WTC11 (cell line): ENCODE measurements around the gene PGLYRP2. TPM values are rescaled to one million over a fixed set of nuclear protein-coding genes. Genes with fewer than 3 reads are reported as not detected.

Experiments
- ATAC-seq: fragments of 200-7000 bp; cut with Tn5 transposase; 2 replicates; pipeline ENCODE4 v1.10.0; 2021; ENCODE audit warnings: mild to moderate bottlenecking, moderate library complexity
- CTCF ChIA-PET: fragments of 300-600 bp; sonication (Branson Sonifier 250); formaldehyde crosslinking; loops from one replicate; lab custom pipeline; 2021; ENCODE audit warnings: antibody characterized with exemption; lab: Charles Lee
- POLR2A ChIA-PET: fragments of 350-600 bp; sonication (Branson Sonifier 250); formaldehyde crosslinking; loops from one replicate; lab custom pipeline; 2021; ENCODE audit warnings: antibody characterized with exemption; lab: Charles Lee
- DNase-seq: peaks from one replicate; pipeline ENCODE4 v3.0.0; 2021; ENCODE audit warnings: low spot score
- H3K27ac Mint-ChIP-seq: 2 replicates; pipeline ENCODE4 v1.8.0; 2021; ENCODE audit warnings: mixed read lengths
- H3K27me3 Mint-ChIP-seq: 2 replicates; pipeline ENCODE4 v1.8.0; 2021; ENCODE audit warnings: low read depth, mild to moderate bottlenecking, moderate library complexity, mixed read lengths
- H3K36me3 Mint-ChIP-seq: 2 replicates; pipeline ENCODE4 v1.8.0; 2021; ENCODE audit warnings: mixed read lengths
- H3K4me1 Mint-ChIP-seq: 2 replicates; pipeline ENCODE4 v1.8.0; 2022; ENCODE audit warnings: mixed read lengths
- H3K4me3 Mint-ChIP-seq: 2 replicates; pipeline ENCODE4 v1.8.0; 2021; ENCODE audit warnings: mild to moderate bottlenecking, moderate library complexity, mixed read lengths
- H3K9me3 Mint-ChIP-seq: 2 replicates; pipeline ENCODE4 v1.8.0; 2021; ENCODE audit warnings: mixed read lengths
- AR ChIP-seq: fragments of 250-450 bp; sonication (Bioruptor Pico); IDR thresholded peaks from 2 replicates; pipeline ENCODE4 v1.9.0; 2021; ENCODE audit warnings: mild to moderate bottlenecking
- CTCF ChIP-seq: fragments of 200-600 bp; IDR thresholded peaks from 2 replicates; pipeline ENCODE4 v1.8.0; 2022; ENCODE audit warnings: antibody characterized with exemption
- E2F5 ChIP-seq: sonication (generic); formaldehyde crosslinking; IDR thresholded peaks from 2 replicates; pipeline ENCODE4 v1.8.1; 2022; ENCODE audit warnings: mild to moderate bottlenecking, moderate library complexity, missing genetic modification reagents
- EMX1 ChIP-seq: fragments of 250-450 bp; sonication (Bioruptor Pico); IDR thresholded peaks from 2 replicates; pipeline ENCODE4 v1.8.0; 2021; ENCODE audit warnings: mild to moderate bottlenecking
- ETV6 ChIP-seq: sonication (generic); formaldehyde crosslinking; IDR thresholded peaks from 2 replicates; pipeline ENCODE4 v1.8.1; 2022; ENCODE audit warnings: mild to moderate bottlenecking, missing genetic modification reagents
- FOXK1 ChIP-seq: sonication (generic); formaldehyde crosslinking; IDR thresholded peaks from 2 replicates; pipeline ENCODE4 v1.8.0; 2022; ENCODE audit warnings: mild to moderate bottlenecking, moderate library complexity, missing genetic modification reagents
- FOXP1 ChIP-seq: sonication (generic); formaldehyde crosslinking; IDR thresholded peaks from 2 replicates; pipeline ENCODE4 v1.8.0; 2022; ENCODE audit warnings: missing genetic modification reagents, mild to moderate bottlenecking, moderate library complexity, borderline replicate concordance
- IRF1 ChIP-seq: sonication (generic); formaldehyde crosslinking; IDR thresholded peaks from 2 replicates; pipeline ENCODE4 v1.8.0; 2023; ENCODE audit warnings: missing genetic modification reagents
- JUN ChIP-seq: sonication (generic); formaldehyde crosslinking; IDR thresholded peaks from 2 replicates; pipeline ENCODE4 v1.8.0; 2023; ENCODE audit warnings: mild to moderate bottlenecking, missing genetic modification reagents
- KAT7 ChIP-seq: sonication (generic); formaldehyde crosslinking; IDR thresholded peaks from 2 replicates; pipeline ENCODE4 v1.8.1; 2023; ENCODE audit warnings: missing genetic modification reagents, mild to moderate bottlenecking, borderline replicate concordance
- NFATC4 ChIP-seq: fragments of 250-450 bp; sonication (Bioruptor Pico); IDR thresholded peaks from 2 replicates; pipeline ENCODE4 v1.9.0; 2021; ENCODE audit warnings: mild to moderate bottlenecking
- NR1H2 ChIP-seq: sonication (generic); formaldehyde crosslinking; IDR thresholded peaks from 2 replicates; pipeline ENCODE4 v1.9.0; 2021; ENCODE audit warnings: mild to moderate bottlenecking, moderate library complexity, missing genetic modification reagents
- RELA ChIP-seq: sonication (generic); formaldehyde crosslinking; IDR thresholded peaks from 2 replicates; pipeline ENCODE4 v1.8.1; 2022; ENCODE audit warnings: missing genetic modification reagents, mild to moderate bottlenecking, borderline replicate concordance
- SMAD4 ChIP-seq: sonication (generic); formaldehyde crosslinking; IDR thresholded peaks from 2 replicates; pipeline ENCODE4 v1.8.0; 2022; ENCODE audit warnings: mild to moderate bottlenecking, missing genetic modification reagents
- ZNF219 ChIP-seq: sonication (generic); formaldehyde crosslinking; IDR thresholded peaks from 2 replicates; pipeline ENCODE4 v1.8.0; 2023; ENCODE audit warnings: missing genetic modification reagents, mild to moderate bottlenecking, borderline replicate concordance
- ZNF396 ChIP-seq: fragments of 250-450 bp; sonication (Bioruptor Pico); IDR thresholded peaks from 2 replicates; pipeline ENCODE4 v1.8.0; 2021; ENCODE audit warnings: mild to moderate bottlenecking, moderate library complexity, borderline replicate concordance
- total RNA-seq: library from RNA; stranded (reverse); gene quantifications from 3 replicates; pipeline ENCODE4 v1.2.3, GENCODE V29; 2021

PGLYRP2 gene
- total RNA-seq, 1 experiment from 2014 or later = not detected

GRCh38 chr19:15464394-15465385 lies 14.6 kb downstream of the PGLYRP2 start, which contains the start of gene RASAL3:
Gene RASAL3 (minus strand): TSS chr19:15464544. CDS start chr19:15464358, 186 bp downstream.
- H3K9me3 Mint-ChIP-seq = no peaks in the 10 kb centered on the region
- CTCF ChIA-PET = interaction anchor here (1.3 to 1.6 kb wide), 2 partner anchors 91 kb away, joined by 3 to 5 read pairs; no protein-coding TSS in a partner anchor
- POLR2A ChIA-PET = no interaction called here
- H3K4me3 Mint-ChIP-seq = no peak within 1 kb of the TSS
- peaks cover 65% of the 10 kb centered on the region for H3K27me3 Mint-ChIP-seq
- DNase-seq (no peak), ATAC-seq (peak; percentile 43)
- H3K36me3 Mint-ChIP-seq = no peaks in the 10 kb centered on the region
- peaks cover 7% of the 10 kb centered on the region for H3K4me1 Mint-ChIP-seq
- H3K27ac Mint-ChIP-seq = no peak within 1 kb of the TSS
- no peak for TF ChIP-seq CTCF

- Mint-ChIP-seq H3K4me1 (peaks cover 5% of the 10 kb centered on the region), H3K27me3 (peaks cover 65% of the 10 kb centered on the region), H3K4me3 (no peak overlapping the region), H3K36me3 (no peaks in the 10 kb centered on the region), H3K9me3 (no peaks in the 10 kb centered on the region)
- peak; percentile 35 for DNase-seq
- CTCF ChIA-PET = interaction anchor here (0.7 to 1.6 kb wide), 5 partner anchors 10 to 92 kb away, joined by 3 to 8 read pairs (median 5); partner anchors contain the start of gene AKAP8L
- TF ChIP-seq NR1H2 (no peak), AR (CRISPR knock-in tag) (no peak), EMX1 (CRISPR knock-in tag) (no peak), KAT7 (no peak), ZNF396 (no peak), E2F5 (no peak), FOXP1 (CRISPR knock-in tag) (no peak), FOXK1 (CRISPR knock-in tag) (no peak), NFATC4 (no peak), IRF1 (CRISPR knock-in tag) (no peak), RELA (CRISPR knock-in tag) (no peak), ETV6 (CRISPR knock-in tag) (no peak), SMAD4 (CRISPR knock-in tag) (no peak), CTCF (no peak), JUN (no peak), ZNF219 (CRISPR knock-in tag) (no peak)
- TF ChIP-seq, all 79 proteins: peak for 0
- POLR2A ChIA-PET = no interaction called here
- peak; percentile 66 for ATAC-seq
- H3K27ac Mint-ChIP-seq = no peak overlapping the region
Measured at GRCh38 chr19:15463861-15464371, 15.4 kb downstream of the PGLYRP2 start.
